A673 (cell line): ENCODE measurements around the gene GRPR.

Experiments used
- CTCF ChIP-seq: fragments of 300-800, 200-600 bp; sonication (generic); conservative IDR thresholded peaks from 2 replicates; pipeline ENCODE4 v1.5.1; 2017; ENCODE audit warnings: low read depth, mild to moderate bottlenecking, antibody characterized with exemption, low read length, moderate library complexity, mixed read lengths
- EZH2 ChIP-seq: fragments of 200-600 bp; sonication (generic); IDR thresholded peaks from 2 replicates; pipeline ENCODE4 v1.6.1; 2017; ENCODE audit warnings: borderline replicate concordance, low read depth, mild to moderate bottlenecking, mixed read lengths, antibody characterized with exemption, low read length; ENCODE audit not compliant: poor library complexity, severe bottlenecking

GRCh38 chrX:16175329-16176061 lies 52.1 kb downstream of the GRPR start:
- TF ChIP-seq CTCF (no peak), EZH2 (no peak)
